Prostate gland (tissue), 2 donors: Measurements from ENCODE around the gene TMC8.

Source experiments
- CTCF ChIP-seq, 4 experiments: fragments of 200-600 bp in 2 of 4; fragments of 450-650 bp in 2 of 4; sonication (generic) in 2 of 4; IDR thresholded peaks; 1 replicate in 3 of 4; 2 replicates in 1 of 4; pipeline ENCODE4 v1.5.1; 2016 to 2019; ENCODE audit warnings: antibody characterized with exemption in 4 of 4, mild to moderate bottlenecking in 2 of 4, moderate library complexity in 2 of 4
- POLR2A ChIP-seq: fragments of 450-650 bp; IDR thresholded peaks from one replicate; pipeline ENCODE4 v1.6.1; 2016; ENCODE audit warnings: antibody characterized with exemption, mild to moderate bottlenecking
- POLR2AphosphoS5 ChIP-seq: sonication (generic); formaldehyde crosslinking; IDR thresholded peaks from one replicate; pipeline ENCODE4 v1.6.1; 2017; ENCODE audit warnings: antibody characterized with exemption

GRCh38 chr17:78130090-78130436 lies 508 bp upstream of the TMC8 start:
- TF ChIP-seq POLR2A (no peak), CTCF (IDR thresholded peaks at IDR 0.05) (no peak), POLR2AphosphoS5 (no peak)
